Suprapubic skin (tissue), 4 donors: ENCODE results near the gene MFSD2A.

ENCODE experiments used
- EP300 ChIP-seq: sonication (generic); formaldehyde crosslinking; IDR thresholded peaks from one replicate; pipeline ENCODE4 v1.6.1; 2017; ENCODE audit warnings: antibody characterized with exemption
- POLR2A ChIP-seq, 2 donors: fragments of 450-650 bp; IDR thresholded peaks; one replicate each; pipeline ENCODE4 v1.6.1; 2017; ENCODE audit warnings: antibody characterized with exemption in 2 of 2, mild to moderate bottlenecking in 2 of 2, moderate library complexity in 2 of 2
- POLR2AphosphoS5 ChIP-seq, 3 donors: sonication (generic); formaldehyde crosslinking; IDR thresholded peaks; one replicate each; pipeline ENCODE4 v1.6.1; 2017; ENCODE audit warnings: antibody characterized with exemption in 3 of 3
- TF ChIP-seq, protein P1 (sequence below), 2 donors: fragments of 200-600 bp in 1 of 2; fragments of 450-650 bp in 1 of 2; sonication (generic) in 1 of 2; IDR thresholded peaks; one replicate each; pipeline ENCODE4 v1.5.1; 2016 to 2019; ENCODE audit warnings: antibody characterized with exemption in 2 of 2, mild to moderate bottlenecking in 1 of 2, moderate library complexity in 1 of 2

DNA sequence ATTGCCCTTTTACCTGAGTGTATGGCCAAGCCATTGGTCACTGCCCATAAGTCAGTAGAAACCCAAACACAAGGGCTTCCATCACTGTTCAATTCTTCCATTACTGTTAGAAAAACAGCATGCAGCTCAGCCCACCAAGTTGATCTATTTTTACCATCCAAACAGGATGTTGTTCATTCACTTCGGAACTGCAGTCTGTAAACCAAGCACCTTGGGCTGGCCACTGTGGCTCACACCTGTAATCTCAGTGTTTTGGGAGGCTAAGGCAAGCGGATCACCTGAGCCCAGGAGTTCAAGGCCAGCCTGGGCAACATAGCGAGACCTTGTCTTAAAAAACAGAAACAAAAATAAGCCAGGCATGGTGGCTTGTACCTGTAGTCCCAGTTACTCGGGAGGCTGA is 8.7 kb upstream of the MFSD2A start:
- TF ChIP-seq, protein P1, sequence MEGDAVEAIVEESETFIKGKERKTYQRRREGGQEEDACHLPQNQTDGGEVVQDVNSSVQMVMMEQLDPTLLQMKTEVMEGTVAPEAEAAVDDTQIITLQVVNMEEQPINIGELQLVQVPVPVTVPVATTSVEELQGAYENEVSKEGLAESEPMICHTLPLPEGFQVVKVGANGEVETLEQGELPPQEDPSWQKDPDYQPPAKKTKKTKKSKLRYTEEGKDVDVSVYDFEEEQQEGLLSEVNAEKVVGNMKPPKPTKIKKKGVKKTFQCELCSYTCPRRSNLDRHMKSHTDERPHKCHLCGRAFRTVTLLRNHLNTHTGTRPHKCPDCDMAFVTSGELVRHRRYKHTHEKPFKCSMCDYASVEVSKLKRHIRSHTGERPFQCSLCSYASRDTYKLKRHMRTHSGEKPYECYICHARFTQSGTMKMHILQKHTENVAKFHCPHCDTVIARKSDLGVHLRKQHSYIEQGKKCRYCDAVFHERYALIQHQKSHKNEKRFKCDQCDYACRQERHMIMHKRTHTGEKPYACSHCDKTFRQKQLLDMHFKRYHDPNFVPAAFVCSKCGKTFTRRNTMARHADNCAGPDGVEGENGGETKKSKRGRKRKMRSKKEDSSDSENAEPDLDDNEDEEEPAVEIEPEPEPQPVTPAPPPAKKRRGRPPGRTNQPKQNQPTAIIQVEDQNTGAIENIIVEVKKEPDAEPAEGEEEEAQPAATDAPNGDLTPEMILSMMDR (IDR thresholded peaks at IDR 0.05): no peak
- TF ChIP-seq POLR2A (IDR thresholded peaks at IDR 0.05) (no peak), POLR2AphosphoS5 (IDR thresholded peaks at IDR 0.05) (no peak), EP300 (no peak)
